GM15510 (cell line): ENCODE results near the gene DYNC2I2.

Experiments
- POLR2A ChIP-seq: IDR thresholded peaks from 3 replicates; pipeline ENCODE4 v1.6.1; 2011; ENCODE audit warnings: borderline replicate concordance; ENCODE audit not compliant: insufficient read length; ENCODE audit errors: extremely low read depth

Gene DYNC2I2

GRCh38 chr9:128632066-128632465, 24.6 kb downstream of the DYNC2I2 start:
- no peak for TF ChIP-seq POLR2A

GRCh38 chr9:128631636-128632035, 25.0 kb downstream of the DYNC2I2 start:
- TF ChIP-seq POLR2A = no peak

- no peak for TF ChIP-seq POLR2A
These were observed 26.6 kb downstream of the DYNC2I2 start for GRCh38 chr9:128629852-128630545.

- no peak for TF ChIP-seq POLR2A
These were observed 27.5 kb downstream of the DYNC2I2 start for GRCh38 chr9:128629136-128629535.

GRCh38 chr9:128628471-128629048, 28.1 kb downstream of the DYNC2I2 start:
- no peak for TF ChIP-seq POLR2A

- TF ChIP-seq POLR2A = peak; percentile 8
These were observed 28.7 kb downstream of the DYNC2I2 start for GRCh38 chr9:128627906-128628305.

GRCh38 chr9:128627127-128627715, 29.4 kb downstream of the DYNC2I2 start:
- TF ChIP-seq POLR2A = no peak

GRCh38 chr9:128626181-128626580, 30.5 kb downstream of the DYNC2I2 start:
- no peak for TF ChIP-seq POLR2A

GRCh38 chr9:128625391-128626146, 31.1 kb downstream of the DYNC2I2 start:
- no peak for TF ChIP-seq POLR2A

- TF ChIP-seq POLR2A = no peak
These were observed 32.1 kb downstream of the DYNC2I2 start for GRCh38 chr9:128624566-128624965.

GRCh38 chr9:128621730-128622455, 34.8 kb downstream of the DYNC2I2 start:
- TF ChIP-seq POLR2A = no peak

- TF ChIP-seq POLR2A = no peak
These were observed 36.9 kb downstream of the DYNC2I2 start for GRCh38 chr9:128619779-128620178.

GRCh38 chr9:128619127-128619526, 37.5 kb downstream of the DYNC2I2 start:
- no peak for TF ChIP-seq POLR2A

- TF ChIP-seq POLR2A = no peak
These were observed 38.7 kb downstream of the DYNC2I2 start for GRCh38 chr9:128617943-128618342.

GRCh38 chr9:128615571-128615970, 41.1 kb downstream of the DYNC2I2 start:
- no peak for TF ChIP-seq POLR2A
